ENCODE results near the gene USP50.
"Not testable (repeated sequence)": the region's sequence is repeated elsewhere in the genome, so short reads cannot be mapped to it uniquely, and the experiment has no call there.

DNA sequence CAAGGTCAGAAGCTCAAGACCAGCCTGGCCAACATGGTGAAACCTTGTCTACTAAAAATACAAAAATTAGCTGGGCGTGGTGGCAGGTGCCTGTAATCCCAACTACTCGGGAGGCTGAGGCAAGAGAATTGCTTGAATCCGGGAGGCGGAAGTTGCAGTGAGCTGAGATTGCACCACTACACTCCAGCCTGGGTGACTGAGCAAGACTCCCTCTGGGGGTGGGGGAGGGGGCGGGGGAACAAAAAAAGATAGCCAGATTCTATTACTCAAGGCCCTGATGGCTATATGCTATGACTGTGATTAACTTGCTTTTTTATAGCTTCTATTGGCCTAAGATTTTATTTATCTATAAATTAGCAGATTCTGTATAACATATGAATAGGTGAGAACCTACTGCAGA, 27.4 kb upstream of the USP50 start:
- TF ChIP-seq, protein P1, sequence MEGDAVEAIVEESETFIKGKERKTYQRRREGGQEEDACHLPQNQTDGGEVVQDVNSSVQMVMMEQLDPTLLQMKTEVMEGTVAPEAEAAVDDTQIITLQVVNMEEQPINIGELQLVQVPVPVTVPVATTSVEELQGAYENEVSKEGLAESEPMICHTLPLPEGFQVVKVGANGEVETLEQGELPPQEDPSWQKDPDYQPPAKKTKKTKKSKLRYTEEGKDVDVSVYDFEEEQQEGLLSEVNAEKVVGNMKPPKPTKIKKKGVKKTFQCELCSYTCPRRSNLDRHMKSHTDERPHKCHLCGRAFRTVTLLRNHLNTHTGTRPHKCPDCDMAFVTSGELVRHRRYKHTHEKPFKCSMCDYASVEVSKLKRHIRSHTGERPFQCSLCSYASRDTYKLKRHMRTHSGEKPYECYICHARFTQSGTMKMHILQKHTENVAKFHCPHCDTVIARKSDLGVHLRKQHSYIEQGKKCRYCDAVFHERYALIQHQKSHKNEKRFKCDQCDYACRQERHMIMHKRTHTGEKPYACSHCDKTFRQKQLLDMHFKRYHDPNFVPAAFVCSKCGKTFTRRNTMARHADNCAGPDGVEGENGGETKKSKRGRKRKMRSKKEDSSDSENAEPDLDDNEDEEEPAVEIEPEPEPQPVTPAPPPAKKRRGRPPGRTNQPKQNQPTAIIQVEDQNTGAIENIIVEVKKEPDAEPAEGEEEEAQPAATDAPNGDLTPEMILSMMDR (IDR thresholded peaks at IDR 0.05): not testable (repeated sequence)
- not testable (repeated sequence) for TF ChIP-seq RFX5 (IDR thresholded peaks at IDR 0.05); NFE2L2 (conservative IDR thresholded peaks at IDR 0.05; ENCODE audit: low read length); MAZ (IDR thresholded peaks at IDR 0.05; ENCODE audit: borderline replicate concordance, low read depth, low read length); POLR2A (IDR thresholded peaks at IDR 0.05; ENCODE audit: low read length); EHF (CRISPR knock-in tag; IDR thresholded peaks at IDR 0.05)
